AG09319 (cell line): Measurements from ENCODE around the gene NFIB.

Experiments used
- DNase-seq: peaks from one replicate; pipeline ENCODE4 v3.0.0-alpha.2; 2010; ENCODE audit warnings: low read depth; ENCODE audit errors: extremely low read depth
- TF ChIP-seq, protein P1 (sequence below): IDR thresholded peaks from 2 replicates; pipeline ENCODE4 v1.5.1; 2011; ENCODE audit warnings: low read depth, mild to moderate bottlenecking, inconsistent platforms, low read length, moderate library complexity

The NFIB gene

DNA sequence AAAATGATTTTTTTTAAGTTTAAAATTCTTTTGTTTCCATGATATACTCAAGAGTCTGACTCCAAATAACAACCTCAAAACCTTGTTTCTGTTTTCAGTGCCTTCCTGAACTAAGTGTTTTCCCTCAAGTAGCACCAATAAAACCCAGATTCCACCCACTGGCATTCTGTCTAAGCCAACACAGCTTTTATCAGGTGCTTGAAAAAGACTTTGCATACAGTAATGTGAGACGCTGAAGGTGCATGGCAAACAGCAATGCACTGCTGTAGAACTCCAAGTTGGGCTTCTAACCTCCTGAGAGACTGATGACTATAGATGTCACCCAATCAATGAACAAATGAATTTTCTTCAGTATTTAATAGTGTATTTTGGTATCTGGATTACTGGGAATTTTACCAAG, 95.7 kb downstream of the NFIB start:
- no peak for DNase-seq
- TF ChIP-seq, protein P1, sequence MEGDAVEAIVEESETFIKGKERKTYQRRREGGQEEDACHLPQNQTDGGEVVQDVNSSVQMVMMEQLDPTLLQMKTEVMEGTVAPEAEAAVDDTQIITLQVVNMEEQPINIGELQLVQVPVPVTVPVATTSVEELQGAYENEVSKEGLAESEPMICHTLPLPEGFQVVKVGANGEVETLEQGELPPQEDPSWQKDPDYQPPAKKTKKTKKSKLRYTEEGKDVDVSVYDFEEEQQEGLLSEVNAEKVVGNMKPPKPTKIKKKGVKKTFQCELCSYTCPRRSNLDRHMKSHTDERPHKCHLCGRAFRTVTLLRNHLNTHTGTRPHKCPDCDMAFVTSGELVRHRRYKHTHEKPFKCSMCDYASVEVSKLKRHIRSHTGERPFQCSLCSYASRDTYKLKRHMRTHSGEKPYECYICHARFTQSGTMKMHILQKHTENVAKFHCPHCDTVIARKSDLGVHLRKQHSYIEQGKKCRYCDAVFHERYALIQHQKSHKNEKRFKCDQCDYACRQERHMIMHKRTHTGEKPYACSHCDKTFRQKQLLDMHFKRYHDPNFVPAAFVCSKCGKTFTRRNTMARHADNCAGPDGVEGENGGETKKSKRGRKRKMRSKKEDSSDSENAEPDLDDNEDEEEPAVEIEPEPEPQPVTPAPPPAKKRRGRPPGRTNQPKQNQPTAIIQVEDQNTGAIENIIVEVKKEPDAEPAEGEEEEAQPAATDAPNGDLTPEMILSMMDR: no peak

DNA sequence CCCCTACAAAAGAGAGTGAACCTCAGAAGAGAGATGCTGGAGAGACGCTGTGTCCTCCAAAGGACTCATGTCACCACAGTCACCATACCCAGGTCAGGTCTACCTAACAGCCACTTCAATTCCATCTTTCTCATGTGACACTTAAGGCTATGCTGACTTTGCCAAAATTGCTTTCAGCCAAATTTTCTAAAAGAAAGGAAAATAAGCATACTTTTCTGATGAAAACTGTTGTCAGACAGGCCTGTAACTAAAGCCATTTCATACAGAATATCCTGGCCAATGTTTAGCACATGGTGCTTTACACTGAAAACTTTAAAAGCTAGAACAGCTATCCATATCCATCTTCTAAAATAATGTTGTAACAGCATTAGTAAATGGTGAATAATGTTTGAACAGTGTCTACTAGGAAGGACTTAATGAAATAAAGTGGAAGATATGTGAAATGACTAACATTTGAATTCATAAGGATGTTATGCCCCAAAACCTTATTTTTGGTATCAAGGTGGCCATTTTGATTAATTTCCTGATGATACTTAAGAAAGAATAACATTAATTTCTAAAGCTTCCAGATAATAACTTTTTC, 97.2 kb downstream of the NFIB start:
- TF ChIP-seq, protein P1: no peak
- DNase-seq: no peak

DNA sequence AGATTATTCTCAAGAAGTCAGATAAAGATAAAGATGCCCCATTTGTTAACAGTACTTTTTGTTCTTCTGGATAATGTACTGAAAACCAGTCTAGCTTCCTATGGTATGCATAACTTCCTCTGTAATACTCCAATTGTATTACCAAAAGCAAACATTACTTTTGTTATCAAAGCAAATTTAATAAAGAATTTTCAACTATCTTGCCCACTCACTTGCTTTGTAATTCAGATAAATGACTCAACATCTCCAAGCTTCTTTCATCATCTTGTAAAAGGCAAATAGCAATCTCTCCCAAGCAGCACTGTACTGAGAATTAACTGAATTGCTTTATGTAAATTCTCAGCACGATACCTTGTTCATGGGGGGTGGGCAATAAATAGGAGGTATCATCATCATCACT, 98.3 kb downstream of the NFIB start:
- DNase-seq: no peak
- TF ChIP-seq, protein P1: no peak

DNA sequence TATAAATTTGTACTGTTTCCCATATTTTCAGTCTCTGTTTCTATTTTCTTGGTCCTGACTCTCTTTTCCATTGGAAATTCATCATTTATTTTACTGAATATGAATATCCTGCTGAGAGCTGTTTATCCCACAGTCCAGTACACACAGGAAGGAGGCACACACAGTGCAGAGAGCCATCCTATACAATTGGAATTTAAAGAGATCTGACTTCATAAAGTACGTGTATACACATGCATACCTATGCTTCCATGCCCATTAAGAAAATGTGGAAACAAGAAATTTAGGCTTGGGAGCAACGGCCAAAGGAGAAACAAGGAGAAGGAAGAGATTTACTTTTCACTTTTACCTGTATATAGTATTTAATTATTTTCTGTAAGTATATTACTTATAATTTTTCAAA, 99.2 kb downstream of the NFIB start:
- DNase-seq: no peak
- TF ChIP-seq, protein P1: no peak

DNA sequence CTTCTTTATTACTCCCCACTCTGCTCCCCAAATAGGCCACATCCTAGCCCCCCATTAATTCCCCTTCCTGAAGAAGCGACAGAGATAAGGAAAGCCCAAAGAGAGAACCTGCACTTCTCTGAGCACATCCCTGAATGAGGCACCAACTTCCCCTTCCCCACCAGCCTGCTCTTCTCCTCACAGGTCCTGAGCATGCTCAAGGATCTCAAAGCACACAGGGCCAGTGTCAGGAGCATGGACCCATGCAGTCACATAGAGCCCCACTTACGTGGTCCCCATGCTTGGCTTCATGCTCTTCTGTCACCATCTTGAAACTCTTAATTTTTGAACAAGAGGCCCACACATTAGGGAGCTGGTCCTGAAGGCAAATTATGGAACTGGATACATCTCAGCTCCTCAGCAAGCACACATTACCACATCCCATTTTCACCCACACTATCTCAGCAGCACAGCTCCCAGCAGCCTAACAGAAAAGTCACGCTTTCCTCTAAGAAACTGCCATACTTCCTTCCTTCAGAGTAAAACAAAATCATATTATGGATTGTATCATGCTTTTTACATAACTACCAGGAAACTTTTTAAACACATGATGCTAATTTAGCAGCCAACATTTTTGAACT, 99.8 kb downstream of the NFIB start:
- TF ChIP-seq, protein P1: no peak
- DNase-seq: no peak

DNA sequence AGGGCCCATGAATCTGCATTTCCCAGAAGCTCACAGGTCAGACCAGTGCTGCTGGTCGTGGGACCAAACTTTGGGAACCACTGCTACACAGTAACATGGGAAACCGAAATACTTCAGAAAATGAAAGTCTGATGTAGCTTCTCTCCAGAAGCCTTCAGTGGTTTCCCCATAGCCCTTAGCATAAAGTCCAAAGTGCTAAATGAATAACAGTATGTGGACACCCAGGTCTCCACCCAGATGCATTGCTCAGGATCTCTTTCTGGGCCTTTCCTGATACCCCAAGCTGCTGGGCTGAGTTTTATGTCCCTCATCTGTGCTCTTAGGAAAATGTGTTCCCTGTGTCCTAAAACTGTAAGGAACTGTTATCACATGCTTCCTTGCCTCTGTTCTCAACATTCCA, 100.4 kb downstream of the NFIB start:
- DNase-seq: no peak
- TF ChIP-seq, protein P1: no peak

DNA sequence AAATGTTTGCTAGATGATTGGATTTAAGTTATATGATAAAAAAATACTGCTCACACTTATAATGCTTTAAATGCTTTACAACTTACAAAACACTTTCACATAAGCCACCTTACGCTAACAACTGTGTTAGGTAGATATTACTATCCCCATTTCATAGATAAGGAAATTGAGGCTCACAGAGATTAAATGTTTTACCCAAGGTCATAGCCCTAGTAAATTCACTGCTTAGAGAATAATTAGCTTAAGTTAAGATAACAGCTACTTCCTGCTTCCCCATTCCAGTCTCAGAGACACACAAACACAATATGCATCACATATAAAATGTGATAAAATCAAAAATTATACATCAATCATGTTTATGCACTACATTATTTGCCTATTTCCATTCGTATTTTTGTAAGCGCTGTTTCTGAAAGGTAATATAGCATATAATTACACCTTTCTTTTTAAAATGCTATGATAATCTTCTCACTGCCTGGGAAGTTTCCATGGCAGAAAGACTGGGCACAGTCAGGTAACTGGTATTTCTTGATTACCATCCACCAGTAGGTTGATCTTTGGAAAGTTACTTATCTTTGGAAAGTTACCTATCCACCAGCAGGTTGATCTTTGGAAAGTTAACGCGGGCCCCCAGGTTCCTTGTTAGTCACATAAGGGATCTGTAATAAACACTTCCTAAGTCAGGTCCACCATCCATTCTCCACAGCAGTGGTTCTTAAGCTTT, 101.1 kb downstream of the NFIB start:
- DNase-seq: no peak
- TF ChIP-seq, protein P1: no peak
